HS-5 (cell line): ENCODE results near the gene SERTAD1.
"Not testable (repeated sequence)": the region's sequence is repeated elsewhere in the genome, so short reads cannot be mapped to it uniquely, and the experiment has no call there.

Source experiments
- DNase-seq: peaks from one replicate; pipeline ENCODE4 v3.0.0-alpha.2; 2012; ENCODE audit warnings: low read depth

Gene SERTAD1

GRCh38 chr19:40450664-40451063, 24.9 kb upstream of the SERTAD1 start:
- no peak for DNase-seq

- DNase-seq, result no peak
These were observed 23.7 kb upstream of the SERTAD1 start for GRCh38 chr19:40449506-40449905.

- no peak for DNase-seq
These were observed 20.5 kb upstream of the SERTAD1 start for GRCh38 chr19:40446263-40446784.

- DNase-seq, result no peak
These were observed 20.0 kb upstream of the SERTAD1 start for GRCh38 chr19:40445780-40446262.

GRCh38 chr19:40444825-40445312, 19.1 kb upstream of the SERTAD1 start:
- no peak for DNase-seq

DNA sequence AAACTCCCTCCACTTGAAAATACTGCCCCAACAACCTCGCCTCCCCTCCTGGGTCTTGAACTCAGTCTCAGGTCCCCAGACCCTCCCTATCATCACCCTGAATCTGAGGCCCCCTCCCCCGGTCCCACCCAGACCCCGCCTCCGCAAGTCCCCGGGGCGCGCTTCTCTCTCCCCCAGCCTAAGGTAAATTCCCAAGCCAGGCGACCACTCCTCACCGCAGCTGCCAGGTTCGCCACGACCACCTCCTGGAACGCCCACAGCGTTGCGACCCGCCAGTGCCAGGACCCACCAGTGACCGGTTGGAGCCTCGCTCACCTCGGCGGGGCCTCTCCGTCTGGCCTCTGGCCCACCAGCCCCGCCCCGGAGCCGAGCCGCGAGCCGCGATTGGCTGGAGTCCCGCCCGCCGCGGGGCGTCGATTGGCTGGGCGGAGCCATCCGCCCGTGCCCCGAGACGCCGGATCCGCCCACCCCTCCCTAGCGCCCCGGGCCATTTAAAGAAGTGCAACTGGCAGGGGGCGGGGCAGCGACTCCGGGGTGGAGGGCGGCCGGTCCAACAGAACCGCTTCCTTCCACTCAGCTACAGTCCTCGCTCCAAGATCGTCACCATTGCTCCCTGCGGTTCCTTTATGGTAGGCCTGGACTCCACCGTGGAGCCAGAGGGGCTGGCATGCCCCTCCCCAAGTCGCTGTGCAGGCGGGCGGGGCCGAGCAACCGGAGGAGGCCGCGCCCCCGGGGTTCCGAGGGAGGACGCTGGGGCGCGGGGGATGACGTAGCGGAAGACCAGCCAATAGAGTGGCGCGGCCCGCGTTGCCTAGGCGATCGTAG, 18.4 kb upstream of the SERTAD1 start, which contains the start of gene SERTAD3:
Gene SERTAD3, minus strand, starts transcription at position 336 of the 825 bp plus-strand sequence. CDS start 2,255 bp downstream, outside the sequence.
- DNase-seq, result no peak

DNA sequence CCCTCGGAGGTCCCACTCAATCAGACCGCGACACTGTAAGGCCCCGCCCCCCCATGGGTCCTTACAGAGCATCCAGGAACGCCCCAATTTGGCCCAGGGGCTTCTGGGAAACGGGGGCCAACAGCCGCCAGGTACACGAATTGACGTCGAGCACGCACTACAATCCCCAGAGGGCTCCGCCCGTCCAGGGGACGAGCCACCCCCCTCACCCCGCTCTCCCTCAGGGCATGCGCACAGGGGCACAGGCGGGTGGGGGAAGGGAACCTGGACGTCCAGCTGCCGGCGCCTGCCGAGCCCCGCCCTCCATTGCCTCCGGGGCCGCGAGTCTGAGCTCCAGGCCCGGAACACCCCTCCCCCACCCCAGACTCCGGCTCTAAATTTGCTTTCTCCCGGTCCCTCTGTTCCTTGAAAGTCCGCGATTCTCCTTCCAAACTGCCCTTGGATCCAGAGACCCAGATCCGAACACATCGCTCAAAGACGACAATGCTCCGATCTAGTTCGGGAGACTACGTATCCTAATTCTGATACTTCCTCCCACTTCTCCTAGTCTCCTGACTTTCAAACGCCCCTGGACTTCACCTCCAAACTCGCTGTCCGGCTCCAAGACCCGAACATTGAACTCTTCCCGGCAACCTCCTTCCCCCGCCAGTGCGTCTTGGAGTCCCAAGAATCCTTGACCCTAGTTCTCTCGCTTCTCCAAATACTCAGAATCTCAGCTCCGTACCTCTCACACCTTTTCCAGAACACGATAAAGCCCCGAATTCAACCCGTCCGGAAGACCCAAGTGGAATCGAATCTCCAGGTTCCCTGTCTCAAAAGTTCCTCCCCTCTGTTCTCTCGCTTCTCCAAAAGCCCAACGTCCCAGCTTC, 17.6 kb upstream of the SERTAD1 start:
- DNase-seq, result peak; percentile 98

- DNase-seq, result no peak
These were observed 16.7 kb upstream of the SERTAD1 start for GRCh38 chr19:40442328-40443130.

GRCh38 chr19:40441719-40442253, 16.0 kb upstream of the SERTAD1 start:
- DNase-seq, result no peak

- DNase-seq, result no peak
These were observed 12.5 kb upstream of the SERTAD1 start for GRCh38 chr19:40438284-40438683.

GRCh38 chr19:40433391-40434216, 7.8 kb upstream of the SERTAD1 start:
- DNase-seq, result peak; percentile 58

- not testable (repeated sequence) for DNase-seq
These were observed 7.0 kb upstream of the SERTAD1 start for GRCh38 chr19:40432760-40433159.

DNA sequence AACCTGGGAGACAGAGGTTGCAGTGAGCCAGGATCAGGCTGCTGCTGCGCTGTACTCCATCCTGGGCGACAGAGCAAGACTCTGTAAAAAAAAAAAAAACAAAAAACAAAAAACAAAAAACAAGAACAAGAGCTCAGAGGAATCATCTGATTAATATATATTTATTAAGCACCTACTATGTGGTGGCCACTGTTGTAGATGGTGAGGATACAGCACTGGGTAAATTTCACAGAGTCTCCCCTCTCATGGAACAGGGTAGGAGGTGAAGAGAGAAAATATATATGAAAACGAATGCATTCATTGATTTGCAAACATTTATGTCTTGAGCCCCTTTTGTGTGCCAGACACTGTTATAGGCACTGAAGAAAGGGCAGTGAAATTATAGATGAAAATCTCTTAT, 5.9 kb upstream of the SERTAD1 start:
- no peak for DNase-seq

DNA sequence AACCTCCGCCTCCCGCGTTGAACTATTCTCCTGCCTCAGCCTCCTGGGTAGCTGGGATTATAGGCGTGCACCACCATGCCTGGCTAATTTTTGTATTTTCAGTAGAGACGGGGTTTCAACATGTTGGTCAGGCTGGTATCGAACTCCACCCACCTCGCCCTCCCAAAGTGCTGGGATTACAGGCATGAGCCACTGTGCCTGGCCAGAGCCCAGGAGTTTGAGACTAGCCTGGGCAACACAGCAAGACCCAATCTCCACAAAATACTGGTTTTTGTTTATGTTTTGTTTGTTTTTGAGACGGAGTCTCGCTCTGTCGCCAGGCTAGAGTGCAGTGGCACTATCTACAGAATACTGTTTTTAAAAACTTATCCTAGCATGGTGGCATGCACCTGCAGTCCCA, 4.5 kb upstream of the SERTAD1 start:
- DNase-seq, result not testable (repeated sequence)

- not testable (repeated sequence) for DNase-seq
These were observed 2.4 kb upstream of the SERTAD1 start for GRCh38 chr19:40428197-40428596.

DNA sequence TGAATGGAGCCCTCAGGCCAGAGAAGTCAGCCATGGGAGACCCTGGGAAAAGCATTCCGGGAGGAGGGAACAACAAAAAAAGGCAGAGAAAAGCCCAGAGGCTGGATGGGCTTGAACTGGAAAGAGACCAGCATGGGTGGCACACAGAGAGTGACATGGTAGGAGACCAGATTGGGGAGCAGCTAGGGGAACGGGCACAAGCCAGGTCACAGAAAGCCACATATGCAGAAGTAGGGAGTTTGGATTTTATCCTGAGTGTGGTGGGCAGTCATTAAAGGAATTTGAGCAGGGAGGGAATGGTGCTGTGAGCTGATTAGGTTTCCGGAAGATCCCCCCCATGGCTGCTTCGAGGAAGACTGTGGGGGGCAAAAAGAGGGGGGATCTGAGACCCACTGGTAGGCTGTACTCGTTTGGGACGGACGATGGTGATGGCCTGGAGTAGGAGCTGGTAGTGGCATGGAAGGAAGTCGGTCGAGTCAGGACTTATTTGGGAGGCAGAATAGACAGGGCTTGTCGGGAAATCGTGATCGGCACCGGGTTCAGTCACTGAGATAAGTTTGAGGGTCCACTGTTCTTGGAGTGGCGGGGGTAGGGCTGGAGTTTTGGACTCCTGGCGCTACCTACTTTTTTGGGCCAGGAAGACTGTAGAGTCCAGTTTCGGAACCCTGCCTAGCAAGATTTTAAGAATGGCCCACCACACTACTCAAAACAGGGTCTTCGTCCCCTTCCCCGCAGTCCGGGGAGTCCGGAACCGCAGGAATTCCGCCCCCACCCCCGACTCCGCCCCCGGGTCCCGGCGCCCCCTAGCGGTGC, 949 bp downstream of the SERTAD1 start:
- no peak for DNase-seq

DNA sequence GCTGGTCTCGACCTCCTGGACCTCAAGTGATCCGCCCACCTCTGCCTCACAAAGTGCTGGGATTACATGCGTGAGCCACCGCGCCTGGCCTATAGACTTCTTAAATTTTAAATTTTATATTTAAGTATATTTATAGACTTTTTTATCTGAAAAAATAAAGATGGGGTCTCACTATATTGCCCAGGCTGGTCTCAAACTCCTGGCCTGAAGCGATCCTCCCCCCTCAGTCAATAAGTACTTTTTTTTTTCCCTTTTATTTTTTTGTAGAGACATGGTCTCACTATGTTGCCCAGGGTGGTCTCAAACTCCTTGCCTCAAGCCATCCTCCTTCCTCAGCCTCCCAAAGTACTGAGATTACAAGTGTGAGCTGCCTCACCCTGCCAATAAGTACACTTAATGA, 1.9 kb downstream of the SERTAD1 start:
- no peak for DNase-seq

DNA sequence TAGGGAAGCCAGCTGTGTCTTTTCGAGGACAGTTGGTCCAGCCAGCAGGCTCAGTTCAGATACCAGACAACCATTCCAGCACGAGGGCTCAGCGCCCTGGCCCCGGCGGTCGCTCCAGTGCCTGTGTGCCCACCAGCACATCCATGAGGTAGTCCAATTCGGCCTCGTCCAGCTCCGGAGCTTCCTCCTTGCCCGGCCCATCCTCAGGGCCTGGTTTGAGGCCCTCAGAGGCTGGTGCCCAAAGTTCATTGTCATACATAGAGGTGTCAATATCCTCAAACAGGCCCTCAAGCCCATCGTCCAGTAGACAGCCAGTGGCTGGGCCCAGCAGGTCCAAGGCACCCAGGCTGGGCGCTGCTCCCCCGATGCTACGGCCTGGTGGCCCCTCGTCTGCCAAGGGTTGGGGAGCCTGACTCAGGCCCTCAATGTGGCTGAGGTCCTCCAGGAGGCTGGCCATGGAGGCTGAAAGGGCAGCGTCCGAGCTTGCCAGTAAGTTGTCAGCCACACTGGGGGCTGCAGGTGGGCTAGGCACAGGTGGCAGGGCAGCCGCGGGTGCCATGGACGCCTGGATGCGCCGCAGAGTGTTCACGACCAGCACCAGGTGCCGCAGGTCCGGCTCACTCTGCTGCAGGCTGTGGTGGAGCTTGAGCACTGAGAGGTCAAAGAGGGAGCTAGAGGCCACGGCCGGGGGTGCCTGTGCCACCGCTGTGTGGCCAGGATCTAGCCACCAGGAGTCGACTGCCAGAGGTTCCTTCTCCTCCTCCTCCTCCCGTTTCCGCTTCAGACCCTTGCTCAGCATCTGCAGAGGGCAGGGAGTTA, 2.8 kb downstream of the SERTAD1 start:
- no peak for DNase-seq
